GM19240 (cell line): ENCODE results near the gene SELENOI.

Experiments
- DNase-seq: peaks from one replicate; pipeline ENCODE4 v3.0.0; 2011; ENCODE audit warnings: low spot score; ENCODE audit not compliant: insufficient read length

The SELENOI gene

GRCh38 chr2:26409785-26410184, 63.8 kb downstream of the SELENOI start:
- no peak for DNase-seq

GRCh38 chr2:26410764-26411243, 64.9 kb downstream of the SELENOI start:
- DNase-seq = no peak

GRCh38 chr2:26411419-26411818, 65.5 kb downstream of the SELENOI start:
- DNase-seq = no peak

GRCh38 chr2:26412091-26412673, 66.2 kb downstream of the SELENOI start:
- DNase-seq = no peak

- DNase-seq = no peak
Observed at GRCh38 chr2:26414311-26414710, 68.4 kb downstream of the SELENOI start.

GRCh38 chr2:26421961-26422360, 76.0 kb downstream of the SELENOI start:
- DNase-seq = no peak

- no peak for DNase-seq
Observed at GRCh38 chr2:26422947-26423629, 77.1 kb downstream of the SELENOI start.

- no peak for DNase-seq
Observed at GRCh38 chr2:26423750-26424149, 77.8 kb downstream of the SELENOI start.

GRCh38 chr2:26424221-26424620, 78.3 kb downstream of the SELENOI start:
- DNase-seq = no peak

GRCh38 chr2:26428846-26429245, 82.9 kb downstream of the SELENOI start:
- no peak for DNase-seq

- DNase-seq = no peak
Observed at GRCh38 chr2:26429779-26430578, 84.0 kb downstream of the SELENOI start.

- DNase-seq = no peak
Observed at GRCh38 chr2:26430826-26431225, 84.9 kb downstream of the SELENOI start.

- DNase-seq = no peak
Observed at GRCh38 chr2:26432363-26432762, 86.4 kb downstream of the SELENOI start.

GRCh38 chr2:26432859-26433258, 86.9 kb downstream of the SELENOI start:
- DNase-seq = no peak

- DNase-seq = no peak
Observed at GRCh38 chr2:26435106-26435505, 89.2 kb downstream of the SELENOI start.

GRCh38 chr2:26438526-26438925, 92.6 kb downstream of the SELENOI start:
- DNase-seq = no peak

- no peak for DNase-seq
Observed at GRCh38 chr2:26438926-26439325, 93.0 kb downstream of the SELENOI start.

- DNase-seq = no peak
Observed at GRCh38 chr2:26442301-26442700, 96.4 kb downstream of the SELENOI start.

GRCh38 chr2:26442707-26443106, 96.8 kb downstream of the SELENOI start:
- no peak for DNase-seq

- DNase-seq = no peak
Observed at GRCh38 chr2:26444236-26444635, 98.3 kb downstream of the SELENOI start.
